ENCODE results near the gene ANKRD37.

The ANKRD37 gene

DNA sequence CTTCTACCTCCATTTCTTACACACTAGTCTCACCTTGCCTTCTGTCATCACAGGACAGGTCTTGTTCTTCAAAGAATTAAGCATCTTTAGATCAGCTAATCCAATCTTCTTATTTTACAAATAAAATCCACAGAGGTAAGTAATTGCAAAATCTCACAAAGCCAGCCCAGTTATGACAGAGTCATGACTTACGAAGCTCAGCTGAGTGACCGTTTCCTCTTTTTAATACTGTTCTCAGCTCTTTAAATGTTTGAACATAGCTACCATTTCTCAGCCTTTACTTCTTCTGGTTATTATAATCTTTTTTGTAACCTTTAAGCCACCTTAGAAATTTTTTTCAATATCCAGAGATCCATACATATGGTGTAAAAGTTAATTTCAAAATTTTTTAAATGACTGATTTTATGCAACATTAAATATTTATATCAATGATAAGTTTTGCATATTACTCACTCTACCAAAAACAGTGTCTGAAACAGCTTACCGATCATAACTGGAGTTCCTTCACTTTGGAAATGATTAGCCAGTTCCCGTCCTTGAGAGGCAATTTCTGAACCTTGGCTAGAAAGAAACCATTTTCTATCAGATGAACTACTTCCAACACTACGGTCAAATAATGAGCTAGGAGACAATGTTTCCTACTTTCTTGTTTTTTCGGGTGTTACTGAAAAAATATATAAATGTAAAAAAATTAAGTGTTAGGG, 8.8 kb downstream of the ANKRD37 start:
- H3K9ac ChIP-seq (ENCODE audit: low read depth, low read length): no peak overlapping the region
- H3K9me3 ChIP-seq (ENCODE audit: insufficient read depth, low read length, severe bottlenecking): no peaks in the 10 kb centered on the region
- H3K4me1 ChIP-seq (ENCODE audit: insufficient read depth, low read length): no peaks in the 10 kb centered on the region
- no peaks in the 10 kb centered on the region for H4K20me1 ChIP-seq (ENCODE audit: insufficient read depth, low read length)
- H3K27me3 ChIP-seq (ENCODE audit: insufficient read depth, low read length, poor library complexity): no peaks in the 10 kb centered on the region
- H3K79me2 ChIP-seq (ENCODE audit: insufficient read depth, low read length): no peaks in the 10 kb centered on the region
- TF ChIP-seq, protein P1, sequence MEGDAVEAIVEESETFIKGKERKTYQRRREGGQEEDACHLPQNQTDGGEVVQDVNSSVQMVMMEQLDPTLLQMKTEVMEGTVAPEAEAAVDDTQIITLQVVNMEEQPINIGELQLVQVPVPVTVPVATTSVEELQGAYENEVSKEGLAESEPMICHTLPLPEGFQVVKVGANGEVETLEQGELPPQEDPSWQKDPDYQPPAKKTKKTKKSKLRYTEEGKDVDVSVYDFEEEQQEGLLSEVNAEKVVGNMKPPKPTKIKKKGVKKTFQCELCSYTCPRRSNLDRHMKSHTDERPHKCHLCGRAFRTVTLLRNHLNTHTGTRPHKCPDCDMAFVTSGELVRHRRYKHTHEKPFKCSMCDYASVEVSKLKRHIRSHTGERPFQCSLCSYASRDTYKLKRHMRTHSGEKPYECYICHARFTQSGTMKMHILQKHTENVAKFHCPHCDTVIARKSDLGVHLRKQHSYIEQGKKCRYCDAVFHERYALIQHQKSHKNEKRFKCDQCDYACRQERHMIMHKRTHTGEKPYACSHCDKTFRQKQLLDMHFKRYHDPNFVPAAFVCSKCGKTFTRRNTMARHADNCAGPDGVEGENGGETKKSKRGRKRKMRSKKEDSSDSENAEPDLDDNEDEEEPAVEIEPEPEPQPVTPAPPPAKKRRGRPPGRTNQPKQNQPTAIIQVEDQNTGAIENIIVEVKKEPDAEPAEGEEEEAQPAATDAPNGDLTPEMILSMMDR (IDR thresholded peaks at IDR 0.05; ENCODE audit: borderline replicate concordance, extremely low read depth, low read length, poor library complexity, severe bottlenecking): no peak
- no peak for TF ChIP-seq EZH2 (IDR thresholded peaks at IDR 0.05; ENCODE audit: borderline replicate concordance, low read depth, low read length, severe bottlenecking)
- no peak overlapping the region for H3K27ac ChIP-seq (ENCODE audit: low read length)
- no peak overlapping the region for H3K4me2 ChIP-seq (ENCODE audit: insufficient read depth, low read length)
- no peak for DNase-seq
- ATAC-seq (ENCODE audit: insufficient read depth, low read depth): no peak
- H3K4me3 ChIP-seq (ENCODE audit: low read depth in 1 of 2, low read length in 2 of 2): no peak overlapping the region
- H3K36me3 ChIP-seq (ENCODE audit: insufficient read depth, low read length): peaks cover 43% of the 10 kb centered on the region
- H2AFZ ChIP-seq (ENCODE audit: low read depth, low read length): no peak overlapping the region

DNA sequence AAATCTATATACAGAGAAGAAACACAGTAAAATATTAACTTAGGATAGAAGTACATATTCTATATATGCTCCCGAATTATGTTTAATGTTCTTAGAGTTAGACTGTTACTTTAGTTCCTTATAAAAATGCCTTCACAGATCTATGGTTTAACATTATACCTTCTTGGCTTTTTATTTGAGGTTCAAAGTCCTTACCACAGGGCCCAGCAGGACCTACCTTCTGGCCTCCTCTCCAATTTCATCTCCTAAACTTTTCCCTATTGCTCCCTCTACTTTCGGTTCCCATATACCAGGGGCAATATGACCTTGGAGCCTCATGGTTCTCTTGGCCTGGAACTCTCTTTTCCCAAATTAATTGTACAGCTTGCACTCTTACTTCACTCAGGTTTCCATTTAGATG, 11.8 kb downstream of the ANKRD37 start:
- H3K79me2 ChIP-seq (ENCODE audit: insufficient read depth, low read length): no peaks in the 10 kb centered on the region
- peaks cover 36% of the 10 kb centered on the region for H3K36me3 ChIP-seq (ENCODE audit: insufficient read depth, low read length)
- no peaks in the 10 kb centered on the region for H3K27me3 ChIP-seq (ENCODE audit: insufficient read depth, low read length, poor library complexity)
- no peak for ATAC-seq (ENCODE audit: insufficient read depth, low read depth)
- no peaks in the 10 kb centered on the region for H3K4me1 ChIP-seq (ENCODE audit: insufficient read depth, low read length)
- no peak overlapping the region for H3K9ac ChIP-seq (ENCODE audit: low read depth, low read length)
- no peak overlapping the region for H3K4me3 ChIP-seq (ENCODE audit: low read depth in 1 of 2, low read length in 2 of 2)
- no peak overlapping the region for H3K4me2 ChIP-seq (ENCODE audit: insufficient read depth, low read length)
- DNase-seq: no peak
- no peaks in the 10 kb centered on the region for H4K20me1 ChIP-seq (ENCODE audit: insufficient read depth, low read length)
- TF ChIP-seq, protein P1 (IDR thresholded peaks at IDR 0.05; ENCODE audit: borderline replicate concordance, extremely low read depth, low read length, poor library complexity, severe bottlenecking): no peak
- no peak for TF ChIP-seq EZH2 (IDR thresholded peaks at IDR 0.05; ENCODE audit: borderline replicate concordance, low read depth, low read length, severe bottlenecking)
- no peaks in the 10 kb centered on the region for H3K9me3 ChIP-seq (ENCODE audit: insufficient read depth, low read length, severe bottlenecking)
- no peak overlapping the region for H2AFZ ChIP-seq (ENCODE audit: low read depth, low read length)
- H3K27ac ChIP-seq (ENCODE audit: low read length): no peak overlapping the region

DNA sequence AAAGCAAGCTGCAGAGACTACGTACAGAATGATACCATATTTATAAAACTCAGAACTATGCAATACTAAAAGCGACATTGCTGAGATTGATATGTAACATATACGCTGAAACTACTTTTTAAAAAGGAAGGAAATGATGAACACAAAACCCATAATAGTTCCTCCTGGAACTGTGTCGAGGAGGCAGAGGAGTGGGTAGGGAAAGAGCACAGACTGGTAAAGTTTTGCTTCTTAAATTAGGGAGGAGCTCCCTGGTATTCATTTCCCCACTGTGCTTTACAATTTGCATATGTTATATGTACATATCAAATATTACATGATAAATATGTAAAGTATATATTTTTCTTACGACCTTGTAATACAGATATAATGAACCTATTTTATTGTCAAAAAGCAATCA, 15.2 kb downstream of the ANKRD37 start:
- no peaks in the 10 kb centered on the region for H3K79me2 ChIP-seq (ENCODE audit: insufficient read depth, low read length)
- no peaks in the 10 kb centered on the region for H4K20me1 ChIP-seq (ENCODE audit: insufficient read depth, low read length)
- DNase-seq (no peak), ATAC-seq (ENCODE audit: insufficient read depth, low read depth) (no peak)
- H3K36me3 ChIP-seq (ENCODE audit: insufficient read depth, low read length): peaks cover 44% of the 10 kb centered on the region
- H3K27me3 ChIP-seq (ENCODE audit: insufficient read depth, low read length, poor library complexity): no peaks in the 10 kb centered on the region
- H3K4me2 ChIP-seq (ENCODE audit: insufficient read depth, low read length): no peak overlapping the region
- no peaks in the 10 kb centered on the region for H3K4me1 ChIP-seq (ENCODE audit: insufficient read depth, low read length)
- no peak overlapping the region for H3K9ac ChIP-seq (ENCODE audit: low read depth, low read length)
- H3K9me3 ChIP-seq (ENCODE audit: insufficient read depth, low read length, severe bottlenecking): no peaks in the 10 kb centered on the region
- no peak for TF ChIP-seq EZH2 (IDR thresholded peaks at IDR 0.05; ENCODE audit: borderline replicate concordance, low read depth, low read length, severe bottlenecking)
- TF ChIP-seq, protein P1 (IDR thresholded peaks at IDR 0.05; ENCODE audit: borderline replicate concordance, extremely low read depth, low read length, poor library complexity, severe bottlenecking): no peak
- H3K4me3 ChIP-seq (ENCODE audit: low read depth in 1 of 2, low read length in 2 of 2): no peak overlapping the region
- H2AFZ ChIP-seq (ENCODE audit: low read depth, low read length): no peak overlapping the region
- no peak overlapping the region for H3K27ac ChIP-seq (ENCODE audit: low read length)

All from DND-41 (cell line).